Measurements from ENCODE around the gene RFX1.

The RFX1 gene

DNA sequence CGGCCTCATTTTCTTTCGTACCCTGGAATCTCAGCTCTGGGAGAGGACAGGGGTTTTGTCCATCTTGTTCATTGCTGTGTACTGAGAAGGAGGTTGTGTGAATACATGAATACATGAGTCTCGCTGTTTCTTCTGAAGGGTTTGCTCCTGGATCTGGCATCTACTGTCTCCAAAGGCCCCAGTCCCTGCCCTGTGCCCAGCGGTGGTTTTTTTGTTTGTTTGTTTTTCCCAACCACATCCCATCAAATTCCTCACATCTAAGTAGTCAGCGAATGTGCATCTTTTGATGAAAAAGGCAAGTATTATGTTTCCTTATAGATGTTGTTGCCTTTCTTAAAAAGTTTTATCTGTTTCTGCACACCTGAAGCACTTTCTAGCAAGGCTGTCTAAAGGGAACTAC is 41.3 kb downstream of the RFX1 start:
- TF ChIP-seq, protein P1, sequence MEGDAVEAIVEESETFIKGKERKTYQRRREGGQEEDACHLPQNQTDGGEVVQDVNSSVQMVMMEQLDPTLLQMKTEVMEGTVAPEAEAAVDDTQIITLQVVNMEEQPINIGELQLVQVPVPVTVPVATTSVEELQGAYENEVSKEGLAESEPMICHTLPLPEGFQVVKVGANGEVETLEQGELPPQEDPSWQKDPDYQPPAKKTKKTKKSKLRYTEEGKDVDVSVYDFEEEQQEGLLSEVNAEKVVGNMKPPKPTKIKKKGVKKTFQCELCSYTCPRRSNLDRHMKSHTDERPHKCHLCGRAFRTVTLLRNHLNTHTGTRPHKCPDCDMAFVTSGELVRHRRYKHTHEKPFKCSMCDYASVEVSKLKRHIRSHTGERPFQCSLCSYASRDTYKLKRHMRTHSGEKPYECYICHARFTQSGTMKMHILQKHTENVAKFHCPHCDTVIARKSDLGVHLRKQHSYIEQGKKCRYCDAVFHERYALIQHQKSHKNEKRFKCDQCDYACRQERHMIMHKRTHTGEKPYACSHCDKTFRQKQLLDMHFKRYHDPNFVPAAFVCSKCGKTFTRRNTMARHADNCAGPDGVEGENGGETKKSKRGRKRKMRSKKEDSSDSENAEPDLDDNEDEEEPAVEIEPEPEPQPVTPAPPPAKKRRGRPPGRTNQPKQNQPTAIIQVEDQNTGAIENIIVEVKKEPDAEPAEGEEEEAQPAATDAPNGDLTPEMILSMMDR (IDR thresholded peaks at IDR 0.05; ENCODE audit: low read depth, low read length, missing control alignments) = no peak
- no peak for DNase-seq (ENCODE audit: extremely low read depth, low read depth)
- H3K4me3 ChIP-seq (replicated peaks; ENCODE audit: low read depth, low read length) = no peak overlapping the region

DNA sequence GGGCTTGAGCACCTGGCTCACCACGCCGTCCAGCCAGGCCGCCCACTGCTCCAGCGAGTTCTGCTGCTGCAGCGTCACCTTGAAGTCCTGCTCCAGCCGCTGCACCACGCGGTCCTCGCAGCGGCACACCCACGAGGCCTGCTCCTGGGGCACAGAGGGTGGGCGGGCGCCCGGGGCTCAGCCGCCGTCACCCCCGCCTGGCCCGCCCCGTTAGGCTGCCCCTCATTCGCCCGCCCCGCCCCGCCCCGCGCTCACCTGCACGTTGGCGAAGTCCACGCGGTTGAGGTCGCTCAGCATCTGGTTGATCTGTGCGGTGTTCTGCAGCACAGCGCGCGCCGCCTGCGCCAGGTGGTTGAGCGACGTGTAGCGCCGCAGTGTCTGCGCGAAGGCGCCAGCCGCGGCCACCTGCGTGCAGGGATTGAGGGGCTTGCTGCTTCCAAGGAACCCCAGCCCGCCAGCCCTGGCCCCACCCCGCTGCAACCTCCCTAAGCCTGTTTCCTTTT is 42.5 kb downstream of the RFX1 start:
- TF ChIP-seq, protein P1 (IDR thresholded peaks at IDR 0.05; ENCODE audit: low read depth, low read length, missing control alignments) = no peak
- no peak overlapping the region for H3K4me3 ChIP-seq (replicated peaks; ENCODE audit: low read depth, low read length)
- DNase-seq (ENCODE audit: extremely low read depth, low read depth) = no peak

DNA sequence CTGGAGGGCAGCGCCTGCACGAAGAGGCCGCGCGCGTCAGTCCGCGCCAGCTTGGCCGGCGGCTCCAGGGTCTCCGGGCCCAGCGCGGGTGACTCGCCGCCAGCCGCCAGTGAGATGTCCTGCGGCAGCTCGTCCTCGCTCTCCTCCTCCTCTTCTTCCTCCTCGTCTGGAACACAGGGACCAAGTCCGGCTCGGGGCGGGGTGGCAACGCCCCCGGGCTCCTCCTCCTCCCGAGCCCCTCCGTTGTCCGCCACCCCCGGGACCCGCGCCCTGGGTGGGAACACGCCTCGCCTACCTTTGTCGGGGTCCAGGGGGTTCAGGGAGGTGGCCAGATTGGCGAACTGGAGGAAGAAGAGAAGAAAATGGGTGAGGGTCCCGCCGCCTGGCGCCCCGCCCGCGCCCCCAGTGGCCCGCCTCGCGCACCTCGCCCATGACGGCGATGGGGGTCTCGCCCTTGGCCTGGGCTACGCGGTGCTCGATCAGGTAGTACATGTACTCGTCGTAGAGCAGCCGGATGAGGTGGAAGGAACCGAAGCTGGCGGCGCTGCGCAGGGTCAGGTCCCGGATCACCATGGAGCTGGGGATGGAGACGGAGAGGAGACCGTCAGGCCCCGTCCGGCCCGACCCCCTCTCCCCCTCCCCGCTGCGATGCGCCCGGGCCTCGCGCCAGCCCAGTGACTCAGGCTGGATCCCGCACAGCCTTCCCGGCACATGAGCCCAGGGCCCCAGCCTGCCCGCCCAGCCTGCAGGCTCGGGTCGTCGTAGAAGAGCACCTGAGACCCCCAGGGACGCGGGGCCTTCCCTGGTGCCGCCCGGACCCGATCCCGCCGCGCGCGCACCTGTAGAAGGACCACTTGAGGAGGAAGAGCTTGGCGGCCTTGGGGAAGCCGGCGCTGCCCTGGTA is 43.2 kb downstream of the RFX1 start:
- no peak for DNase-seq (ENCODE audit: extremely low read depth, low read depth)
- no peak overlapping the region for H3K4me3 ChIP-seq (replicated peaks; ENCODE audit: low read depth, low read length)
- TF ChIP-seq, protein P1 (IDR thresholded peaks at IDR 0.05; ENCODE audit: low read depth, low read length, missing control alignments) = no peak

DNA sequence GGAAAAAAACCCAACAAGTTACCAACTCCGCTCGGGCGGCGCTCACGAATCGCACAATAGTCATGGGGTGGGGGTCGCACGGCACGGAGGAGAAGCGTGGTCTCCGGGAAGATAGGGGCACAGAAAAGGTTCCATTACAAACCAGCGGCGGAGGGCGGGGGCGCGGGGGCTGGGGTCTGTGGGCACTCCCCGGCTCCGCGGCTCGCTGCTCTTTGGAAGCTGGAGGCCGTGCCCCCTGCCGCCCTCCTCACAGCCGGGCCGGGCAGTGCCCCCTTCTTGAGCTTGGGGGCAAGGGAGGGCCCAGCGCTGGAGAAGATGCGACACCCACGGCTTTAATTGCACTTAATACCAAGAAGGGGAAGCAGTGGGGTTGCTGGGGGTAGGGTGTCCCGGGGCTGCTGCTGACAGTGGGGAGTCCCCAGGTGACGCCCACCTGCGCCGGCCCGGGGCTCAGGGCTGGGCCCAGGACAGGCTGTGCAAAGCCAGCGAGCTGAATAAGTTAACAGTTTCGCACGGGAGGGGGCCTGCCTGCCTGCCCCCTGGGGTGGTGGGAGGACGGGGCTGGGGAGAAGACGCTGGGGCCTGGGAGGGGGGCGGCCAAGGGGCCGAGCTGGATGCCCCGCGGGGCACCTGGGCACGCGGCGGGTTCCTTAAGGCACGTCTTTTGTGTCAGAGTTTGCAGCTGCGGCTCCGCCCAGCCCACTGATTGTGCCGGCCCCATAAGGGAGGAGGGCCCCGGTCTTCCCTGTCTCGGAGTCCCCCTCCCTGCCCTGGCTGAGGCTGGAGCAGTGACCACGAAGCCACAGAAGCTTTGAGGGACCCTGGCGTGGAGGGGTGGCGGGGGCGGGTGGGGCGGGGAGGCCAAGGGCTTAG is 44.1 kb downstream of the RFX1 start:
- TF ChIP-seq, protein P1 (IDR thresholded peaks at IDR 0.05; ENCODE audit: low read depth, low read length, missing control alignments) = no peak
- H3K4me3 ChIP-seq (replicated peaks; ENCODE audit: low read depth, low read length) = no peak overlapping the region
- DNase-seq (ENCODE audit: extremely low read depth, low read depth) = no peak

DNA sequence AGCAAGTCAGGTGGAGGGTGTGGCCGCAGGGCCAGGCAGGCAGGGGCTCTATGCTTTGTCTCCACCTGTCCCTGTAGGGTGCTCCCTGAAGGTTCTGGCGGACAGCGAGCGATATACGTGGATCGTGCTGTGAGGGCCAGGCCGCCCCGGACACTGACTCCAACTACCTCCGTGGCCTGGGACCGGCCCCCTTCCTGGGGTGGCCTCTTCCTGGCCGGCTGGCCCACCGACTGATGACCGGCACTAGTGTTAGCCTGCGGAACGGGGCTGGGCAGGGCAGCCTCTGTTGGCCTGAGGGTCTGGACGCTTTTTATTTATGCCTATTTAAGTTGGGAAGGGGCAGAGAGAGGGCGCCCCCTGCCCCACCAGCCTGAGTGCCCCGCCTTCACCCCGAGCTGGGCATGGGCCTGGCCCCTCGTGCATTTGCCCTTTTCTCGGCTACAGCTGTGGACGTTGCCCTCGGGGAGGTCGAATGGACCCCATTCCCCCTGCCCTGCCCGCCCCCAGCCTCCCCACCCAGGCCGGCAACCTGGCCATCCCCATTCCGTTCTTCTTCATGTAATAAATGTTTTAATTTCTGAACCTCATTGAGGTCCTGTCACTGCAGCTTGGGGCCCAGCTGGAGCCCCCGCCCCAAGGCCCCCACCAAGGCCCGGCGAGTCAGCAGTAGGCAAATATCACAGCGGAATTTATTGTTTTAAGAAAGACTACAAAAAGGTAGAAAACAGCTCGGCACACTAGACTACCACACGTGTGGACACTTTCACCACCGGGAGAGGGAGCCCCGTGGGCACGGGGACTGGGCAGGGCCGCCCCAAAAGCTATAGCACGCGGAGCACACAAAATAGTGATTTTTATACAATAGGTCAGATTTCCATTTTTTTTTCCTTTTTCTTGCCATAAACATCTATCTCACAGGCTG is 45.0 kb downstream of the RFX1 start:
- no peak for DNase-seq (ENCODE audit: extremely low read depth, low read depth)
- TF ChIP-seq, protein P1 (IDR thresholded peaks at IDR 0.05; ENCODE audit: low read depth, low read length, missing control alignments) = no peak
- no peak overlapping the region for H3K4me3 ChIP-seq (replicated peaks; ENCODE audit: low read depth, low read length)
